Left colon (tissue), 2 donors: ENCODE results near the gene PRKCE. TPM values are rescaled to one million over a fixed set of nuclear protein-coding genes. Genes with fewer than 3 reads are reported as not detected.
A peak's percentile ranks its signal among the peaks of the same experiment; 100 is the strongest.

Experiments used
- ATAC-seq: fragments of 200-7000 bp; cut with Tn5 transposase; one replicate; pipeline ENCODE4 v1.9.1; 2020; ENCODE audit warnings: mild to moderate bottlenecking, moderate library complexity
- DNase-seq, 2 donors: peaks; one replicate each; pipeline ENCODE4 v3.0.0-alpha.2; 2020
- intact Hi-C, 2 donors: fragments of 100-400 bp; cut with DNase I in 1 of 2; cut with micrococcal nuclease in 1 of 2; formaldehyde crosslinking; loops; one replicate each; pipeline versions ENCODE4 v1.11.2 to v1.14.0; 2022; cut with DNase I, micrococcal nuclease
- long read RNA-seq: library from polyadenylated mRNA; unstranded; transcript quantifications from one replicate; pipeline ENCODE4 v2.0.0, GENCODE V29; 2021
- total RNA-seq, 2 donors: library from RNA; stranded (reverse); fragmentation: NEBNext Ultra II Directional; extraction: Animal tissue kit (Norgen Biotek cat#: 25700); gene quantifications; one replicate each; pipeline ENCODE4 v1.2.1, GENCODE V29; 2021
- donor health status: DM: no; HTN: no; CAD: no.
- donor health status: DM: yes; HTN: yes; CAD: no.

Gene PRKCE
- 10 to 100 TPM; 22.2 to 29.2 TPM for total RNA-seq
- long read RNA-seq, partial matches to known transcripts: 1 of 11 reads
- long read RNA-seq, other reads (novel, unspliced or antisense): 10 of 11 reads

DNA sequence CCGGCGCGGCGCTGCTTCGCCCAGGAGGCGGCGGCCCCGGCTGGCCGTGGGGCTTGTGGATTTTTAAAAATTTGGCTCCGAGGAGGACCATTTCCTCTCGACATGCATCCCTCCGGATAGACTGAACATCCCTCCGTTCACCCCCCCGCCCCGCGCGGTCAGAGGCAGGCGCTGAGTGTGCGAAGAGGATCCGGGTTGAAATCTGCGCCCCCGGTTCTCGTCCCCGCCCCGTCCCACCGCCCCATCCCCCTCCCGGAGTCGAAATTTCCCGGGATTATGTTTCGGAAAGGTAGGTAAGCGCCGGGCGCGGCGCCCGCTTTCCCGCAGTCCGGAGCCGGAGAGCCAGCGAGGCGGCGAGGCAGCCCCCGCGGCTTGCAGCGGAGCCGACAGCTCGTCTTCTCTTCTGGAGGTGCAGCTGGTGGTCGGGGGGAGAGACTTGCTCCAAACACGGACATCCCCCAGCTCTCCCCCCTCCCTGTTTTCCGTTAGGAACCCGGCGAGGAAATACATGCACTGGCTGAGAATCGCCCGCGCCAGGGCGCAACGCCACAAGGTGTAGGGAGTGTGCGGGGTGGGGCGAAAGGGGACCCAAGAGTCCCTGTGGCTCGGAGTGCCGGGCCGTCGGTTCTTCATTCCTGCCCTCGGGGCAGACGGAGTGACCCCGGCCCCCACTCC lies at the start of gene PRKCE:
TSS of gene PRKCE (plus strand) at position 261 of the 675 bp plus-strand sequence.
- DNase-seq (peak; percentile 72 to 79), ATAC-seq (peak; percentile 45)
- intact Hi-C loops: loop anchor here in 1 of 2 donors (5.0 kb wide), 1 partner anchor 126 kb away; no protein-coding TSS in a partner anchor

DNA sequence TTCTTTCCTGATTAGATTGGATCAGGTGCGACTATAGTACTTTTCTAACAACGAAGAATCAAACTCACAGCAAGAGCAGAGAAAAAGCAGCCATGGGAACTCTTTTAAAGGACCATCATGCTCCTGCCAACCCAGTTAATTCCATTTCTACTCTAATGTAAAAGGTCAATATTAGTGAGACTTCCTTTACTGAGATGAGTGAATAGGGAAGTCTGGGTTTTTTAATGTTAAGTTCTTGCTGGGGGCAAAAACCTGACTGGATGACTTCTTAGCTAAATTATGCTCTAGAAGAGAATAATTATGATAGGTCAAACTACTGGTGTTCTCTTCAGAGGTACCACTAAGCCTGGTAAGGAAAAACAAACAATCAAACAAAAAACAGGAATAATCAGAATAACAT lies 48.9 kb upstream of the PRKCE start:
- no peak for ATAC-seq
- intact Hi-C loops: no loop called here

DNA sequence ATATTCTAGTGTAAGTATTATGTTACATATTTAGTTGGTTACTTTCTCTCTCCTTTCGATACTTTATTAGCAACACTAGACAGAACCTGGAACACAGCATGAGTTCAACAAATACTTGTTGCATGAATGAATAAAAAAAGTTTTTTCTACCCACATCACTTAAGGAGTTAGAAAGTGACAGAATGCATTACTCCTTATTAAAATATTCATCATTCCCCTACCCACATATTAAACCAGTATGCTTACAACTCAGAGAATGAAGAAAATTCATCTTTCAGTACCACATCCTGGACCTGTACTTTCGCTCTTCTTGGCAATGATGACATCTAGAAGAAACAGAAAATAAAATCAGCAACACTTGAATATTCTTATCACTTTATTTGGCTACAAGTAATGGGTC lies 46.4 kb upstream of the PRKCE start:
- intact Hi-C loops: no loop called here
- ATAC-seq: no peak

More for the DNA sequence above, 48.9 kb upstream of the PRKCE start:
- no peak for DNase-seq

DNA sequence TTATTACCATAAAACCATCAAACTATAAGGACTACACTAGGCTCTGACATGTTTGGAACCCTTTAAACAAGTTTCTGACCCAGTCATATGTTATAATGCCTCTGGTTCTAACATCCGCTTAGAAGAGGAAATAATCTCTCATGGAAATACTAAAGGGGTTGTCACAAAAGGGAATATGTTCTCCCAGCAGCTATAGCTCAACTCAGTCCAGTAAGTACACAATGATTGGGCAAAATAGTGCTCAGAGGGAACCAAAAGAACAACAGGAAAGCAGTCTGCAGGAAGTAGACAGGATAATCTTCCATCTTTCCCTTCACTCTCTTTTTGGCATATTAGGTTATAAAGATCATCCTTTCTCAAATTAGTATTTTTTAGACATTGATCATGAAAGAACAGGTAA lies 44.7 kb upstream of the PRKCE start:
- no peak for DNase-seq
- intact Hi-C loops: no loop called here
- ATAC-seq: no peak

More for the DNA sequence above, 46.4 kb upstream of the PRKCE start:
- DNase-seq: no peak

DNA sequence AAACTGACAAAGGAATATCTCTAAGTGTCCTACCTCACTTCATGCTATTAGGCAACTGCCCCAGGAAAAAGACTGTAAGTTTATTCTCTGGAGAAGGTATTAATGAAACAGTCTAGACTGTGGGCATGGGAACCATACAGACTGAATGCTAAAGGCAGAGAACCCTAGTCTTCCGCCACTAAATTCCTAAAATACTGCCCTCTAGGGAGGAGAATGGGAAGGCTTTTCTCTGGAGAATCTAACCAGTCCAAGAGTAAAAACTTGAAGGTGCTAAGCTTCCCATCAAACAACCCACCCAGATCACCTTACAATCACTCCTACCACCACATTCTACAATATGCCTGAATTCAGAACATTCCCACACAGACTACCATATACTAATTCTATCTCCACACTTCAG lies 43.8 kb upstream of the PRKCE start:
- ATAC-seq (no peak), DNase-seq (no peak)
- intact Hi-C loops: no loop called here

DNA sequence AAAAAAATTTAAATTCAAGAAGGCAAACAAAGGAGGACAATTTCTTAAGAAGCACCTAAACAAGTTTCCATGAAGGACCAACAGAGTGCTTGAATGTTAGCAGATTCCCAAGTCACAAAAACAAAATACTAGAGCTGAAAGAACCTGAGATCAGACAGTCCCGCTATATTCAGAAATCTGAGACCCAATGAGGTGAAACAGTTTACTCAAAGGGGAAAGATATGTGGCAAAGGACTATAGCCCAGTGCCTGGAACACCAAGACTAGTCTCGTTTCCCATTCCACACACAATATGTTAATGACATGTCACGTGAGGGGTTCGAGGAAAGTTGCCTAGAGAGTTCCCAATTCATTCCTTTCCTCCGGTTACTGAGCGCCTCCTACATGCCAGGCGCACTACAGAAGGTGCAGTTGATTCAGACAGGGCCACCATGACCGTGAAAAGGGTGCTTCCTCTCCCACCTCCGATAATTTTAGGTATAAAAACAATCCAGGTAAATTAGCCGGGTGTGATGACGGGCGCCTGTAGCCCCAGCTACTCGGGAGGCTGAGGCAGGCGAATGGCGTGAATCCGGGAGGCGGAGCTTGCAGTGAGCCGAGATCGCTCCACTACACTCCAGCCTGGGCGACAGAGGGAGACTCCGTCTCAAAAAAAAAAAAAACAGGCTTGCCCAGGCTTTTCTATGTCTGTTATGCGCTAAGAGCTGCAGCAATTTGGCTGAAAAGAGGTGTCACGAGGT lies 41.0 kb upstream of the PRKCE start:
- intact Hi-C loops: no loop called here
- peak; percentile 76 for ATAC-seq

DNA sequence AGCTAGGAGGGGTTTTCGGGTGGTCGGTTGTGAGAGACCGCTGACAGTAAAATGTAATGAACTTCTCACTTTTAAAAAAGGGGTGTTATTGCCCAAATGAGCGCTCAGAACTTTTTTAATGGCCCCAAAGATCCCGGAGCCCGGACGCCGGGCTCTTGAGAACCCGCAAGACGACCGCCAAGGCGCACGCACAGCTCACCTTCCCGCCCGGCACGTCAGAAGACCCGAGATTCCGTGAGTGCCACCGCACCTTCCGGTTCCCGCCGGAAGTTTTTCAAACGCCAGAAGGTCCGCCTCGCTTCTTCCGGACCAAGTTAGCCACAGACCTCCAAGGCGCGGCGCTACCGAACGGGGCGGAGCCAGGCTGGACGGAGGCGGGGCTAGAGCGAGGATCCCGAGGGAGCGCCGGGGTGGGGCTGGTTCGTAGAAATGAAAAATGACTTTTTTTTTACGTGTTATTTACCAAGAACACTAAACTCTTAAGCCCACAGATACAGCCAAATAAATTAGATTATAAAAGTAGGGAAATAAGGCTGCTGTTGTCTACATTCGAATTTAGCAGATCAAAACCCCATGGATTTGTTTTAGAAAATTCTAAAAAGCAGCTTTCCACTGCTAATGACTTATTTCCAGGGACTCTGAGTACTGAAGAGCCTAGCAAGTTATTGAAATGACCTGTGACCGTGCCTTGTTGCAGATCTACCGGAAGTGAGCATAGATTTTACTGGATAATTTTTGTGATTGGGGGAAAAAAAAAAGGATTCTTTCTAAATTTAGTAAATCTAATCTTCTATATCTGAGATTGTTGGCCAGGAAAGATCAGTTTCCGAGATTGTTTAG lies 40.2 kb upstream of the PRKCE start, which contains the start of gene SRBD1:
TSS of gene SRBD1 (minus strand) at position 248 of the 840 bp plus-strand sequence. CDS start 5,826 bp downstream, outside the sequence.
- peak; percentile 95 for ATAC-seq
- intact Hi-C loops: no loop called here
- DNase-seq: peak; percentile 96 to 98

More for the DNA sequence above, 41.0 kb upstream of the PRKCE start:
- peak; percentile 56 to 57 for DNase-seq

DNA sequence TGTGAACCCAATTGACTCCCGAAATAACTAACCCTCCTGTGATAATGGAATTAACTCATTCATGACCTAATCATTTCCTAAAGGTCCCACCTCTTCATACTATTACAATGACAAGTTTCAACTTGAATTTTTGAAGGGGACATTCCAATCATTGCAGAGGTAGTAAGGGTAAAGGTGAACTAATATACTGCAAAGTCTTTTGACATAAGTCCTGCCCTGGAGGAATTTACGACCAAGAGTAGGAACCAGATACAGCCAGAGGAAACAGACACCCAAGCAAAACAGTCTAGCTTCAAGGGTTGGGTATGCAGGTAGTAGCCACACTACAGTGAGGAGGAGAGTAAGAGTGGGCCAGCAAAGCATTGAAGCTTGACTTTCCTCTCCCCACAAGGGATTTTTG lies 39.2 kb upstream of the PRKCE start:
- DNase-seq (no peak), ATAC-seq (no peak)
- intact Hi-C loops: no loop called here

DNA sequence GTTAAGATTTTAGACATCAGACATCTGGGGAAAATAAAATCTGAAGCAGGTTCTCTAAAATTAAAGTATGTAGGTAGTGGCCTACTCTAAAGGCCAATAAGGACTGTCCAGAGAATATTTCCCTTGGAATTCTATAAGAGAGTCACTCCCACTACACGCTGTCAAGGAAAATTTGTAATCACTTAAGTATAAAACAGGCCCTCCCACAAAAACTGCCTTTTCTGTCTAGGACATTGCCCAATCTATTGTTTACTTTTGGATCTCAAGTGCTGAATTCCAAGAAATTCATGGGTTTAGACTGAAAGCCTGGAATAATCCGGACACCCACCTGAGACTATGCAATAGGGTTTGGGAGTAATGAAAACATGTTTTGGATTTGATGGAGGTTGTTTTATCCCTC lies 38.7 kb upstream of the PRKCE start:
- intact Hi-C loops: no loop called here
- no peak for DNase-seq

DNA sequence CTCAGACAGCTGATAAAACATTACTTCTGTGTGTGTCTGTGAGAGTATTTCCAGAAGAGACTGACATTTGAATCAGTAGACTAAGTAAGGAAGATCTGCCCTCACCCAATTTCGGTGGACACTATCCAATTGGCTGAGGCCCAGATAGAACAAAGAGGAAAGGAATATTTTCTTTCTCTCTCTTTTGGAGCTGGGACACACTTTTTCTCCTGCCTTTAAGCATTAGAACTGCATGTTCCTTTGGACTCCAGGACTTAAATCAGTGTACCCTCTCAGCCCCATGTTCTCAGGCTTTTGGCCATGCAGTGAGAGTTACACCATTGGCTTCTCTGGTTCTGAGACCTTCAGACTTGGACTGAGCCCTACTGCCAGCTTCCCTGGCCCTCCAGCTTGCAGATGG lies 37.1 kb upstream of the PRKCE start:
- intact Hi-C loops: no loop called here
- no peak for ATAC-seq
- no peak for DNase-seq

More for the DNA sequence above, 38.7 kb upstream of the PRKCE start:
- ATAC-seq: no peak

DNA sequence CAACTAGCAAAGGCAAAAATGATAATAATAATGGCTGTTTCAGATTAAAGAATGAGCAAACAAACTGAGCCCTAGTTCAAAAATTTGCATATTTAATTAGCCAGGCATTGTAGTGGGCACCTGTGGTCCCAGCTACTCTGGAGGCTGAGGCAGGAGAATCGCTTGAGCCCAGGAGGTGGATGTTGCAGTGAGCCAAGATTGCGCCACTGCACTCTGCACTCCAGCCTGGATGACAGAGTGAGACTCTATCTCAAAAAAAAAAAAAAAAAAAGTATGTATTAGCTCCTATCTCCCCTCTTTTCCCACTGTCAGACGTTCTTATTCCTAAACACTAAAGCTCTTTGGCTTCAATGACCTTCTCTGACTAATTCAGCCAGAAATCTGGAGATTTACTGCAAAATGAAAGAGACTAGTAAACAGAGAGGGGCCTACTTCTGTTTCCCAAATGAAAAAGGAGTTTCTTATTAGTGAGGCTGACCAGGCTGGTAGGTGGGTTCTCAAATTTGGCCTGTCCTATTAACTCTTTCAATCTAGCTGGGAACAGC lies 36.5 kb upstream of the PRKCE start:
- no peak for DNase-seq
- intact Hi-C loops: no loop called here
- no peak for ATAC-seq

DNA sequence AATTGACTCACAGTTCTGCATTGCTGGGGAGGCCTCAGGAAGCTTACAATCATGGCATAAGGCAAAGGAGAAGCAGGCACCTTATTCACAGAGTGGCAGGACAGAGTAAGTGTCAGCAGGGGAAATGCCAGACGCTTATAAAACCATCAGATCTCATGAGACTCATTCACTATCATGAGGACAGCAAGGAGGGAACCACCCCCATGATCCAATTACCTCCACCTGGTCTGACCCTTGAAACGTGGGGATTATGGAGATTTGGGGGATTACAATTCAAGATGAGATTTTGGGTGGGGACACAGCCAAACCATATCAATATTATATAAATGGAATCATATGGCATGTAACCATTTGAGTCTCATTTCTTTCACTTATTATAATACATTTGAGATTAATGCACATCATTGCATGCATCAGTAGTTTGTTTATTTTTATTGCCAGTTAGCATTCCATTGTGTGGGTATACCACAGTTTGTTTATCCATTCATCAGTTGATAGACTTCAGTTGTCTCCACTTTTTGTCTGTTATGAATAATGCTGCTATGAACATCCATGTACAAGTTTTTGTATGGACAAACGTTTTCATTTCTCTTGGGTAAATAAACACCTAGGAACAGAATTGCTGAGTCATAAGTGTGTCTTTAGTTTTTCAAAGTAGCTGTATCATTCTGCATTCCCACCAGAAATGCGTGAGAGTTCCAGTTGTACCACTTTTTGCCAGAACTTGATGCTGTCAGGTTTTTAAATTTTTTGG lies 34.6 kb upstream of the PRKCE start:
- DNase-seq (no peak), ATAC-seq (no peak)
- intact Hi-C loops: no loop called here

DNA sequence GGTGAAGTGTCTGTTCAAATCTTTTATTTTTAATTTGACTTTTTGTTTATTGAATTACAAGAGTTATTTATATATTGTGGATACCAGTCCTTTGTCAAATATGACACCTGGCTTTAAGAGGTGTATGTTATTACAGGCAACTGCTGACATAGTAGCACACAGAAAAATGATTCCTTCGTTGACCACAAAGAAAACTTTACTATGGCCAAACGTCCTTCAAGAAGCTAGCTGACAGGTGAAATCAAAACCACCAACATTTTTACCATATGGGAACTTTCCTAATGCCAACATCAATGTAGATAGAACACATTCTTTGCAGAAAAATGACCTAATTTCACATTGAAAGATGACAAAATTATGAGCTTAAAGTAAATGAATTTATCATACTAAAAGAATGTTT lies 34.0 kb upstream of the PRKCE start:
- ATAC-seq: no peak

DNA sequence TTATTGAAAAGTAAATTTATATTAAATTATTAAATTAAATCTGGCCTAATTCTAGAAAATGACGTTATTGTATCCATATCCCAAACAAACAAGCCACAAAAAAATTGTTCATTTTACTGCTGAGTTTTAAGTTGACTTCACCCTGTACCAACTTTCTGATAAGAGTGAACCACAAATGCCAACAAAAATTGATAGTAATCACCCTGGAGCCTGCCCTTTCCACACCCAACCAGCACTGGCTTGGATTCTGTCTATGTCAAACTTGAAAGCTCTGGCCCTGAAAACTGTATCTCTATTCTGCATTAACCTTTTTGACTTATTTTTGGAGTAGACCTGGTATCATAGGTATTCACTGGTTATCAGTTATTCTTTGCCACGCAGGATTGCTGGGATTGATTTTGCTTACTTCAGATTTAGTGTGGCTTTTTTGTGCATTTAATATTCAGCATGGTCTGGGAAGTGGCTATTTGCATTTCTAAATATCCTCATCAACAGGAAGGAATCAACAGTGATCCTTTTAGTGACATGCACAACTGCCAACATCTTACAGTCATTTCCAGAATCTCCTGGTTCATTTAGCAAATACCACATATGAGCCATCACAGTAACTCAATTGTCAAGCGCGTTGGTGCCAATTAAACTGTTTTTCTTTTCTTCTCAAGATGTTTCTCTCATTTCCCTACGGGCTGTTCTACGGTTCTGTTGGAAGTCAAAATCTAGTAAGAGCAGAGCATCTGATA lies 29.0 kb upstream of the PRKCE start:
- ATAC-seq (no peak), DNase-seq (no peak)
- intact Hi-C loops: no loop called here

More for the DNA sequence above, 34.0 kb upstream of the PRKCE start:
- intact Hi-C loops: no loop called here
- DNase-seq: no peak

DNA sequence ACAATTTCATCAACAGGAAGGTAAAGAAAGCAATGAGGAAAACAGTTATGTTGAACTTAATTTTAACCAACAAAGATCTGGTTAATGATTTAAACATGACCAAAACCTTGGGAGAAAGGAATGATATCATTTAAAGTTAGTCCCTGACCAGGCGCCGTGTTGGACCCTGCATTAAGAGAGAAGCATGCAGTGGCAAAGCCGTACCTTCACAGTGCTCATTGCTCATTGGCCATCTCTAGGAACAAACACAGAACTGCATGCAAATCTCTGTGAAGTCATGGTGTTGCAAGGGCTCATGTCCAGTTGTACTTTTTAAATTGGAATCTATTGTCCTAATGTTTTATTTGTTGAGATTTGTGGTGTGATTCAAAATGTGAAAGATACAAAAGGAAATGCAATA lies 28.4 kb upstream of the PRKCE start:
- intact Hi-C loops: no loop called here
- ATAC-seq: no peak
- no peak for DNase-seq

DNA sequence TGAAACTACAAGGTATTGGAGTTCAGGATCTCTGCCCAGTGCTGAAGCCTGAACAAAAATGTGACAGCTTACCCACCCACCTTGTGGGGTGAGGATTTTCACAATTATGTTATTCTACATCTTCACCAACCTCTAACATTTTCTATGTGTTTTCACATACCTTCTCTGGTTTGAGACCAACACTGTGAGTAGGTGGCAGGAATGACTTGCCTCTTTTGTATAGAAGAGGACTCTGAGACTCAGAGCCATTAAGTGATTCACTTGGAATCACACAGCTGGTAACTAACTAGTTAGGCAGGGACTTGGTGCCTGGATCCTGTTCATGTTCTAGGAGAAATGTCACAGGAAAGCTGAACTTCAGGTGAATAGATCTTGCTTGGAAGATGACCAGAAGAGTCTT lies 25.7 kb upstream of the PRKCE start:
- intact Hi-C loops: no loop called here
- DNase-seq (no peak), ATAC-seq (no peak)

DNA sequence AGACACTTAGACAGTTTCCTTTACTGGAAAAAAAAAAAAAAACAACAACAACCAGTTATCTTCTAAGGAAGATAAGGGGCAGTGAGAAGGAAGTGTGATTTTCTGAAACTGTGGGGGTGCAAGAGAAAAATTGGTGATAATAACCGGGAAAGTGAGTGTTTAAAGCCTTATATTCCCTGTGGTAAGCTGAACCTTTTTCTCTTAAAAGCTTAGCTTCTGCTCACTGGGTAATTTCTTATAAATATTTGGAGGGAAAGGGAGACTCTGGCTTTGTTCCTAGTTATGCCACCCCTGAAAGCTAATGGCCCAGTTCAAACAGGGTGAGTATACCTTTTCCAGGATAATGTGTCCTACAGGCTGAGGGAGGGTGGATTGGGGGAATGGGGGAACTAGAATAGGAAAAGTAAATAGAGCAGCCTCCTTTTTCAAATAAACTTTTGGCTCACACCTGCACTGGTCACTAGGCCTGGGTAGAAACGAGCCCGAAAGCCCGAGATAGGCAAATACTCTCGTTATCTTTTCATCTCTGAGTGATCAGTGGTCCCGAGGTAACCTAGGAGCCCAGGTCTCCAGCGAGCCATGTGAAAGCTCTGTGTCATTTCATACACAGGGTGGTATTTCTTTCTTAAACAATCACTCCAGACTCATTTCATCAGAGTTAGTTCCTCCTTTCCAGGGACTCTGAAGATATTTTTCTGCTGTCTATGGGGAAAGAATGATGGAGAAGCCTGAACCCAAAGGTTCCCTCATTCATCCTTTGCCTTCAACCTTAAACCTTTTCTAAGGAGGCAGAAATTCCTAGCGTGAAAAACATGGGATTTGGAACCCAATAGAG lies 24.9 kb upstream of the PRKCE start:
- intact Hi-C loops: no loop called here
- DNase-seq (no peak), ATAC-seq (peak; percentile 67)
